ENCODE measurements around the gene CAPS2.

CAPS2 gene

GRCh38 chr12:75327642-75328041 lies 2.5 kb downstream of the CAPS2 start:
- Mint-ChIP-seq H3K27me3 (peaks cover 39% of the 10 kb centered on the region), H3K4me1 (ENCODE audit: low read depth) (peaks cover 11% of the 10 kb centered on the region), H3K36me3 (ENCODE audit: low read depth) (no peaks in the 10 kb centered on the region), H3K4me3 (no peak overlapping the region), H3K9me3 (no peaks in the 10 kb centered on the region), H3K27ac (no peak overlapping the region)

- Mint-ChIP-seq H3K4me3 (no peak overlapping the region), H3K36me3 (ENCODE audit: low read depth) (no peaks in the 10 kb centered on the region), H3K27ac (no peak overlapping the region), H3K9me3 (no peaks in the 10 kb centered on the region), H3K27me3 (peaks cover 17% of the 10 kb centered on the region), H3K4me1 (ENCODE audit: low read depth) (no peaks in the 10 kb centered on the region)
Observed at GRCh38 chr12:75323663-75324062, 6.5 kb downstream of the CAPS2 start.

- Mint-ChIP-seq H3K4me1 (ENCODE audit: low read depth) (no peaks in the 10 kb centered on the region), H3K36me3 (ENCODE audit: low read depth) (no peaks in the 10 kb centered on the region), H3K9me3 (no peaks in the 10 kb centered on the region)
Observed at GRCh38 chr12:75322464-75322863, 7.7 kb downstream of the CAPS2 start.

GRCh38 chr12:75317784-75318183 lies 12.3 kb downstream of the CAPS2 start:
- H3K9me3 Mint-ChIP-seq = no peaks in the 10 kb centered on the region
- H3K4me1 Mint-ChIP-seq (ENCODE audit: low read depth) = no peaks in the 10 kb centered on the region
- no peak overlapping the region for H3K4me3 Mint-ChIP-seq
- H3K27me3 Mint-ChIP-seq = peaks cover 4% of the 10 kb centered on the region
- H3K27ac Mint-ChIP-seq = no peak overlapping the region
- no peaks in the 10 kb centered on the region for H3K36me3 Mint-ChIP-seq (ENCODE audit: low read depth)

More at GRCh38 chr12:75322464-75322863, 7.7 kb downstream of the CAPS2 start:
- Mint-ChIP-seq H3K27me3 (peaks cover 7% of the 10 kb centered on the region), H3K4me3 (no peak overlapping the region), H3K27ac (no peak overlapping the region)

- no peaks in the 10 kb centered on the region for H3K9me3 Mint-ChIP-seq
- H3K4me3 Mint-ChIP-seq = no peak overlapping the region
- H3K27me3 Mint-ChIP-seq = peaks cover 4% of the 10 kb centered on the region
- no peaks in the 10 kb centered on the region for H3K36me3 Mint-ChIP-seq (ENCODE audit: low read depth)
- H3K4me1 Mint-ChIP-seq (ENCODE audit: low read depth) = no peaks in the 10 kb centered on the region
- H3K27ac Mint-ChIP-seq = no peak overlapping the region
Observed at GRCh38 chr12:75315518-75315917, 14.6 kb downstream of the CAPS2 start.

- Mint-ChIP-seq H3K4me3 (no peak overlapping the region), H3K9me3 (no peaks in the 10 kb centered on the region), H3K27me3 (no peaks in the 10 kb centered on the region), H3K4me1 (ENCODE audit: low read depth) (no peaks in the 10 kb centered on the region), H3K36me3 (ENCODE audit: low read depth) (no peaks in the 10 kb centered on the region), H3K27ac (no peak overlapping the region)
Observed at GRCh38 chr12:75311369-75311768, 18.8 kb downstream of the CAPS2 start.

GRCh38 chr12:75308279-75308678 lies 21.8 kb downstream of the CAPS2 start:
- Mint-ChIP-seq H3K9me3 (no peaks in the 10 kb centered on the region), H3K27ac (no peak overlapping the region), H3K4me3 (no peak overlapping the region), H3K27me3 (no peaks in the 10 kb centered on the region), H3K4me1 (ENCODE audit: low read depth) (no peaks in the 10 kb centered on the region), H3K36me3 (ENCODE audit: low read depth) (no peaks in the 10 kb centered on the region)

- Mint-ChIP-seq H3K27me3 (no peaks in the 10 kb centered on the region), H3K9me3 (no peaks in the 10 kb centered on the region), H3K36me3 (ENCODE audit: low read depth) (no peaks in the 10 kb centered on the region)
Observed at GRCh38 chr12:75305412-75306332, 24.5 kb downstream of the CAPS2 start.

GRCh38 chr12:75302781-75303180 lies 27.3 kb downstream of the CAPS2 start:
- no peaks in the 10 kb centered on the region for H3K36me3 Mint-ChIP-seq (ENCODE audit: low read depth)

More at GRCh38 chr12:75305412-75306332, 24.5 kb downstream of the CAPS2 start:
- Mint-ChIP-seq H3K27ac (no peak overlapping the region), H3K4me1 (ENCODE audit: low read depth) (no peaks in the 10 kb centered on the region), H3K4me3 (no peak overlapping the region)

GRCh38 chr12:75302225-75302624 lies 27.9 kb downstream of the CAPS2 start:
- H3K27ac Mint-ChIP-seq = no peak overlapping the region

More at GRCh38 chr12:75302781-75303180, 27.3 kb downstream of the CAPS2 start:
- Mint-ChIP-seq H3K9me3 (no peaks in the 10 kb centered on the region), H3K27ac (no peak overlapping the region), H3K4me1 (ENCODE audit: low read depth) (no peaks in the 10 kb centered on the region), H3K27me3 (no peaks in the 10 kb centered on the region), H3K4me3 (no peak overlapping the region)

GRCh38 chr12:75294797-75295196 lies 35.3 kb downstream of the CAPS2 start:
- H3K4me3 Mint-ChIP-seq = no peak overlapping the region
- no peaks in the 10 kb centered on the region for H3K4me1 Mint-ChIP-seq (ENCODE audit: low read depth)
- no peaks in the 10 kb centered on the region for H3K27me3 Mint-ChIP-seq
- no peaks in the 10 kb centered on the region for H3K36me3 Mint-ChIP-seq (ENCODE audit: low read depth)
- H3K27ac Mint-ChIP-seq = no peak overlapping the region
- H3K9me3 Mint-ChIP-seq = no peaks in the 10 kb centered on the region

More at GRCh38 chr12:75302225-75302624, 27.9 kb downstream of the CAPS2 start:
- Mint-ChIP-seq H3K4me1 (ENCODE audit: low read depth) (no peaks in the 10 kb centered on the region), H3K36me3 (ENCODE audit: low read depth) (no peaks in the 10 kb centered on the region), H3K27me3 (no peaks in the 10 kb centered on the region), H3K9me3 (no peaks in the 10 kb centered on the region), H3K4me3 (no peak overlapping the region)

- no peaks in the 10 kb centered on the region for H3K36me3 Mint-ChIP-seq (ENCODE audit: low read depth)
- H3K4me1 Mint-ChIP-seq (ENCODE audit: low read depth) = no peaks in the 10 kb centered on the region
- no peaks in the 10 kb centered on the region for H3K27me3 Mint-ChIP-seq
- no peak overlapping the region for H3K27ac Mint-ChIP-seq
- H3K9me3 Mint-ChIP-seq = no peaks in the 10 kb centered on the region
- H3K4me3 Mint-ChIP-seq = no peak overlapping the region
Observed at GRCh38 chr12:75294336-75294735, 35.8 kb downstream of the CAPS2 start.

GRCh38 chr12:75291014-75291413 lies 39.1 kb downstream of the CAPS2 start:
- no peak overlapping the region for H3K27ac Mint-ChIP-seq
- no peaks in the 10 kb centered on the region for H3K9me3 Mint-ChIP-seq
- H3K27me3 Mint-ChIP-seq = no peaks in the 10 kb centered on the region
- no peaks in the 10 kb centered on the region for H3K36me3 Mint-ChIP-seq (ENCODE audit: low read depth)
- H3K4me1 Mint-ChIP-seq (ENCODE audit: low read depth) = no peaks in the 10 kb centered on the region
- H3K4me3 Mint-ChIP-seq = no peak overlapping the region

- H3K36me3 Mint-ChIP-seq (ENCODE audit: low read depth) = no peaks in the 10 kb centered on the region
- no peaks in the 10 kb centered on the region for H3K4me1 Mint-ChIP-seq (ENCODE audit: low read depth)
- no peak overlapping the region for H3K27ac Mint-ChIP-seq
- H3K4me3 Mint-ChIP-seq = no peak overlapping the region
- no peaks in the 10 kb centered on the region for H3K9me3 Mint-ChIP-seq
- H3K27me3 Mint-ChIP-seq = no peaks in the 10 kb centered on the region
Observed at GRCh38 chr12:75289753-75290152, 40.4 kb downstream of the CAPS2 start.

GRCh38 chr12:75288860-75289259 lies 41.3 kb downstream of the CAPS2 start:
- Mint-ChIP-seq H3K4me3 (no peak overlapping the region), H3K9me3 (no peaks in the 10 kb centered on the region), H3K36me3 (ENCODE audit: low read depth) (no peaks in the 10 kb centered on the region), H3K27me3 (no peaks in the 10 kb centered on the region), H3K4me1 (ENCODE audit: low read depth) (no peaks in the 10 kb centered on the region), H3K27ac (no peak overlapping the region)

- H3K9me3 Mint-ChIP-seq = no peaks in the 10 kb centered on the region
- no peaks in the 10 kb centered on the region for H3K36me3 Mint-ChIP-seq (ENCODE audit: low read depth)
- no peaks in the 10 kb centered on the region for H3K27me3 Mint-ChIP-seq
- no peak overlapping the region for H3K4me3 Mint-ChIP-seq
- H3K4me1 Mint-ChIP-seq (ENCODE audit: low read depth) = no peaks in the 10 kb centered on the region
- no peak overlapping the region for H3K27ac Mint-ChIP-seq
Observed at GRCh38 chr12:75275702-75276101, 54.4 kb downstream of the CAPS2 start.

Measured in stimulated activated naive CD8-positive, alpha-beta T cell treated with anti-CD3 and anti-CD28 coated beads, Interleukin-15, Interleukin-2, amounts not matched to agents 100 ng/mL and 50 ng/mL, for 24 hours (primary cell).